ENCODE results near the gene ABHD17A. TPM values are rescaled to one million over a fixed set of nuclear protein-coding genes. Genes with fewer than 3 reads are reported as not detected.

Gene ABHD17A
- total and polyA plus RNA-seq, 7 donors: 60.7 to 97.1 (median 86.6) TPM

DNA sequence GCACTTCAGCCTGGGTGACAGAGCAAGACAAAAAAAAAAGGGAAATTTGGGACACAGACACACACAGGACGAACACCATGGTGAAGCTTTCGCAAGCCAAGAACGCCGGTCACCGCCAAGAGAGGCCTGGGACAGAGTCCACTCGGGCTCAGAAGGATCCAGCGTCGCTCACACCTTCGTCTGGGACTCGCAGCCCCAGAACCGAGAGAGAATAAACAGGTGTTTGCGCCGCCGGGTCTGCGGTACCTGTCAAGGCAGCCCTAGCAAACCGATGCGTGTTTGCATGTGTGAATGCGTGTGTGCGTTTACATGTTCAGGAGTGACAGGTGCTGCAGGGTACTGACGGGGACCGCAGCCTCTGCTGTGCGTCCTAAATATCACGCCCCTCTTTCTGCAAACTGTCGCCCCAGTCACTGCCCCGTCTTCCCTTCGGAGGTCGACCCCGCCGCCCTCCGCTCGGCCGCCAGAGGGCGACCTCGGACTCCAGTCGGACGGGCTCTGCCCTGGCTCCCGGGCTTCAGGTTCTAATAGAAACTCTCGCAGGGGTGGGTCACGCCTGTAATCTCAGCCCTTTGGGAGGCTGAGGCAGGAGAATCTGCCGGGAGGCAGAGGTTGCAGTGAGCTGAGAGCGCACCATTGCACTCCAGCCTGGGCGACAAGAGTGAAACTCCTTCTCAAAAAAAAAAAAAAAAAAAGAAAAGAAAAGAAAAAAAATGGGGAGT is 43.9 kb upstream of the ABHD17A start:
- peak overlapping the region; percentile 15 to 39 (median 31) for H3K4me3 ChIP-seq
- intact Hi-C loops (cut with DNase I): loop anchor here (5.0 kb wide), 1 partner anchor 143 kb away; no protein-coding TSS in a partner anchor
- H3K36me3 ChIP-seq: peaks cover 0 to 14% (median 5%) of the 10 kb centered on the region in 4 donors
- no peak for TF ChIP-seq POLR2A (IDR thresholded peaks at IDR 0.05)
- TF ChIP-seq, protein P1, sequence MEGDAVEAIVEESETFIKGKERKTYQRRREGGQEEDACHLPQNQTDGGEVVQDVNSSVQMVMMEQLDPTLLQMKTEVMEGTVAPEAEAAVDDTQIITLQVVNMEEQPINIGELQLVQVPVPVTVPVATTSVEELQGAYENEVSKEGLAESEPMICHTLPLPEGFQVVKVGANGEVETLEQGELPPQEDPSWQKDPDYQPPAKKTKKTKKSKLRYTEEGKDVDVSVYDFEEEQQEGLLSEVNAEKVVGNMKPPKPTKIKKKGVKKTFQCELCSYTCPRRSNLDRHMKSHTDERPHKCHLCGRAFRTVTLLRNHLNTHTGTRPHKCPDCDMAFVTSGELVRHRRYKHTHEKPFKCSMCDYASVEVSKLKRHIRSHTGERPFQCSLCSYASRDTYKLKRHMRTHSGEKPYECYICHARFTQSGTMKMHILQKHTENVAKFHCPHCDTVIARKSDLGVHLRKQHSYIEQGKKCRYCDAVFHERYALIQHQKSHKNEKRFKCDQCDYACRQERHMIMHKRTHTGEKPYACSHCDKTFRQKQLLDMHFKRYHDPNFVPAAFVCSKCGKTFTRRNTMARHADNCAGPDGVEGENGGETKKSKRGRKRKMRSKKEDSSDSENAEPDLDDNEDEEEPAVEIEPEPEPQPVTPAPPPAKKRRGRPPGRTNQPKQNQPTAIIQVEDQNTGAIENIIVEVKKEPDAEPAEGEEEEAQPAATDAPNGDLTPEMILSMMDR (IDR thresholded peaks at IDR 0.05): peak; percentile 59 to 91 (median 86)
- TF ChIP-seq POLR2AphosphoS5 (IDR thresholded peaks at IDR 0.05): peak in 1 of 4 donors; percentile 16
- TF ChIP-seq EP300 (IDR thresholded peaks at IDR 0.05): no peak
- H3K4me1 ChIP-seq: peaks cover 0 to 16% (median 14%) of the 10 kb centered on the region in 4 donors
- H3K27me3 ChIP-seq: no peaks in the 10 kb centered on the region
- WGBS, 2 donors: 3 to 13% methylated on average over 42 of the region's 42 CpGs
- peak; percentile 89 for DNase-seq
- H3K27ac ChIP-seq: peak overlapping the region in 1 of 4 donors; percentile 0
- no peaks in the 10 kb centered on the region for H3K9me3 ChIP-seq

DNA sequence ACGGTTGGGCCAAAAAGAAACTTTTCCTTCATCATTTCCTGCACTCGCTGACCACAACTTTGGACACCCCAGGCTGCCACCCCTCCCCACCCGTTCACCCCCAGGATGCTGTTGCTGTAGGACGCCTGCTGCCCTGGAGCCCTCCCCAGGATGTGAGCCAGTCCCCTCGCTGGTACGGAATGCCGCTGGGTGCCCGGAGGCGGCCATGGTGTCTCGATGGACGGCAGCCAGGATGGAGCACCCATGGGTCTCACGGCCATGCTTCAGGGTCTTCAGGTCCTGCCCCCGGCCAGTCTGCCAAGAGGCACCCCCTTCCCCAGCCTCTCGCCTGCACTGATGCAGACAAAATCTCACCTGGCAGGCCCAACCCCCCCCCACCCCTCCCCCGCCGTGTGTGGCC is 40.2 kb upstream of the ABHD17A start:
- TF ChIP-seq EP300 (IDR thresholded peaks at IDR 0.05) (no peak), POLR2A (IDR thresholded peaks at IDR 0.05) (no peak), POLR2AphosphoS5 (IDR thresholded peaks at IDR 0.05) (no peak)
- TF ChIP-seq, protein P1 (IDR thresholded peaks at IDR 0.05): no peak
- WGBS, 2 donors: 91 to 93% methylated on average over 16 of the region's 16 CpGs
- Histone ChIP-seq H3K4me3 (no peak overlapping the region), H3K4me1 (peaks cover 0 to 16% (median 14%) of the 10 kb centered on the region in 4 donors), H3K36me3 (peaks cover 6 to 35% (median 24%) of the 10 kb centered on the region in 4 donors), H3K27ac (no peak overlapping the region), H3K27me3 (no peaks in the 10 kb centered on the region), H3K9me3 (no peaks in the 10 kb centered on the region)
- DNase-seq: no peak
- intact Hi-C loops (cut with DNase I): loop anchor here (5.0 kb wide), 1 partner anchor 147 kb away; no protein-coding TSS in a partner anchor

DNA sequence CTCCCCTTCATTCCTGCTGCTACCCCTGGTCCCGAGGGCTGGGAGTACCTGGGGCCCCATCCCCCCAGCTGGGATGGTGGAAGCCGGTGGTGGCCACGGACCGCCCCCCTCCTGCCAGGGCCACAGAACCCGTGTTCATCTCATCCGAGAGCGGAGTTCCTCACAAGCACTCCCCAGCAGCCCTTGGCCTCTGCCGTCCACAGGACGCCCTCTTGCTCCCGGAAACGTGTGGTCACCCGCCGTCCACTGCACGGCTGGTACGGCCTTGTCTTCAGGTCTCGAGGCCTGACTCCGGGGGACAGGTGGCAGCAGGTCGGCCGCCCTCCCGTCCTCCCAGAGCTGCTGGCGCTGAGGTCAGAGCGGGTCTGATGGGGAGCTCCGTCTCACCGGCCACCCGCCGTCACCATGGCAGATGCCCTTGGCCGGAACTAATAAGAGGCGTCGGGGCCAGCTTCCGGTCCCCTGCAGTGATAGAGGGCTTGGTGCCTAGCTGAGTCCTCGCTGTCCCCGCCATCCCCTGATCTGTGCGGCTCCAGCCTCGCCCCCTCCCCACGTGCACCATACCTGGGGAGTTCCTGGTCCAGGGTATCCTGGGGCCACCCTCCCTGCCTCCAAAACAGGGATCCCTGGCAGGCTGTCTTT is 39.1 kb upstream of the ABHD17A start:
- H3K4me3 ChIP-seq: no peak overlapping the region
- no peaks in the 10 kb centered on the region for H3K9me3 ChIP-seq
- no peak overlapping the region for H3K27ac ChIP-seq
- H3K27me3 ChIP-seq: no peaks in the 10 kb centered on the region
- WGBS, 2 donors: 95% methylated on average over 35 of the region's 35 CpGs
- no peak for DNase-seq
- intact Hi-C loops (cut with DNase I): no loop called here
- TF ChIP-seq POLR2A (IDR thresholded peaks at IDR 0.05) (no peak), POLR2AphosphoS5 (IDR thresholded peaks at IDR 0.05) (no peak)
- TF ChIP-seq, protein P1 (IDR thresholded peaks at IDR 0.05): no peak
- H3K36me3 ChIP-seq: peaks cover 17 to 46% (median 34%) of the 10 kb centered on the region in 4 donors
- peaks cover 0 to 7% (median 6%) of the 10 kb centered on the region in 4 donors for H3K4me1 ChIP-seq

GRCh38 chr19:1923319-1923718 is 38.0 kb upstream of the ABHD17A start:
- Histone ChIP-seq H3K27me3 (no peaks in the 10 kb centered on the region), H3K4me1 (no peaks in the 10 kb centered on the region), H3K36me3 (peaks cover 18 to 57% (median 42%) of the 10 kb centered on the region in 4 donors), H3K4me3 (no peak overlapping the region), H3K9me3 (no peaks in the 10 kb centered on the region), H3K27ac (no peak overlapping the region)
- 86 to 89% methylated on average over 8 of the region's 8 CpGs for WGBS, 2 donors
- TF ChIP-seq EP300 (IDR thresholded peaks at IDR 0.05) (no peak), POLR2A (IDR thresholded peaks at IDR 0.05) (no peak), POLR2AphosphoS5 (IDR thresholded peaks at IDR 0.05) (no peak)
- TF ChIP-seq, protein P1 (IDR thresholded peaks at IDR 0.05): no peak
- intact Hi-C loops (cut with DNase I): no loop called here
- DNase-seq: no peak
